ENCODE data around the gene KSR1. TPM values are rescaled to one million over a fixed set of nuclear protein-coding genes. Genes with fewer than 3 reads are reported as not detected.
"Not testable (repeated sequence)": the region's sequence is repeated elsewhere in the genome, so short reads cannot be mapped to it uniquely, and the experiment has no call there.

KSR1 gene
- total RNA-seq, 4 donors from 2014 or later: 17.7 to 77.0 (median 34.6) TPM

GRCh38 chr17:27446569-27447301 lies 9.5 kb upstream of the KSR1 start:
- Histone ChIP-seq H3K27me3 (no peaks in the 10 kb centered on the region), H3K4me1 (no peaks in the 10 kb centered on the region), H3K36me3 (no peaks in the 10 kb centered on the region), H3K9me3 (no peaks in the 10 kb centered on the region), H3K4me3 (no peak overlapping the region), H3K27ac (no peak overlapping the region)
- no peak for DNase-seq
- intact Hi-C loops (cut with DNase I; ENCODE audit: low total_unique reads): no loop called here
- TF ChIP-seq CTCF (IDR thresholded peaks at IDR 0.05) (no peak), POLR2A (IDR thresholded peaks at IDR 0.05) (no peak)

GRCh38 chr17:27448534-27448933 lies 7.7 kb upstream of the KSR1 start:
- H3K36me3 ChIP-seq; H3K4me1 ChIP-seq; DNase-seq; H3K4me3 ChIP-seq; intact Hi-C loops (cut with DNase I; ENCODE audit: low total_unique reads); H3K27ac ChIP-seq; H3K9me3 ChIP-seq; H3K27me3 ChIP-seq: not testable (repeated sequence)

- no peaks in the 10 kb centered on the region for H3K9me3 ChIP-seq
- H3K27me3 ChIP-seq: no peaks in the 10 kb centered on the region
- DNase-seq: no peak
- H3K4me3 ChIP-seq: no peak overlapping the region
- intact Hi-C loops (cut with DNase I; ENCODE audit: low total_unique reads): no loop called here
- no peak overlapping the region for H3K27ac ChIP-seq
- H3K36me3 ChIP-seq: no peaks in the 10 kb centered on the region
- H3K4me1 ChIP-seq: no peaks in the 10 kb centered on the region
- no peak for TF ChIP-seq CTCF (IDR thresholded peaks at IDR 0.05)
- no peak for TF ChIP-seq POLR2A (IDR thresholded peaks at IDR 0.05)
These were observed 6.7 kb upstream of the KSR1 start for GRCh38 chr17:27449541-27449940.

GRCh38 chr17:27449988-27450387 lies 6.3 kb upstream of the KSR1 start:
- DNase-seq: no peak
- intact Hi-C loops (cut with DNase I; ENCODE audit: low total_unique reads): no loop called here
- Histone ChIP-seq H3K4me1 (no peaks in the 10 kb centered on the region), H3K4me3 (no peak overlapping the region), H3K27ac (no peak overlapping the region), H3K27me3 (no peaks in the 10 kb centered on the region), H3K9me3 (no peaks in the 10 kb centered on the region), H3K36me3 (no peaks in the 10 kb centered on the region)
- TF ChIP-seq POLR2A (IDR thresholded peaks at IDR 0.05) (no peak), CTCF (IDR thresholded peaks at IDR 0.05) (no peak)

GRCh38 chr17:27450416-27450815 lies 5.8 kb upstream of the KSR1 start:
- DNase-seq: no peak
- no peak for TF ChIP-seq CTCF (IDR thresholded peaks at IDR 0.05)
- TF ChIP-seq POLR2A (IDR thresholded peaks at IDR 0.05): no peak
- Histone ChIP-seq H3K27me3 (no peaks in the 10 kb centered on the region), H3K27ac (no peak overlapping the region), H3K36me3 (no peaks in the 10 kb centered on the region), H3K4me1 (no peaks in the 10 kb centered on the region), H3K4me3 (no peak overlapping the region), H3K9me3 (no peaks in the 10 kb centered on the region)
- intact Hi-C loops (cut with DNase I; ENCODE audit: low total_unique reads): no loop called here

- Histone ChIP-seq H3K36me3 (no peaks in the 10 kb centered on the region), H3K9me3 (no peaks in the 10 kb centered on the region), H3K27me3 (no peaks in the 10 kb centered on the region), H3K27ac (no peak overlapping the region), H3K4me1 (no peaks in the 10 kb centered on the region), H3K4me3 (no peak overlapping the region)
- TF ChIP-seq POLR2A (IDR thresholded peaks at IDR 0.05): no peak
- TF ChIP-seq CTCF (IDR thresholded peaks at IDR 0.05): no peak
- DNase-seq: no peak
- intact Hi-C loops (cut with DNase I; ENCODE audit: low total_unique reads): no loop called here
These were observed 4.3 kb upstream of the KSR1 start for GRCh38 chr17:27451906-27452305.

Measured in uterus (tissue), 4 donors.